WTC11 (cell line): ENCODE results near the gene CYP2R1.

Experiments used
- ATF2 ChIP-seq: sonication (generic); formaldehyde crosslinking; IDR thresholded peaks from 2 replicates; pipeline ENCODE4 v1.8.1; 2022; ENCODE audit warnings: low read depth, missing genetic modification reagents, borderline replicate concordance
- FOXK1 ChIP-seq: sonication (generic); formaldehyde crosslinking; IDR thresholded peaks from 2 replicates; pipeline ENCODE4 v1.8.0; 2022; ENCODE audit warnings: mild to moderate bottlenecking, moderate library complexity, missing genetic modification reagents
- FOXP1 ChIP-seq: sonication (generic); formaldehyde crosslinking; IDR thresholded peaks from 2 replicates; pipeline ENCODE4 v1.8.0; 2022; ENCODE audit warnings: missing genetic modification reagents, mild to moderate bottlenecking, moderate library complexity, borderline replicate concordance
- GABPB1 ChIP-seq: sonication (generic); formaldehyde crosslinking; IDR thresholded peaks from 2 replicates; pipeline ENCODE4 v1.8.1; 2023; ENCODE audit warnings: mild to moderate bottlenecking, missing genetic modification reagents
- IRF2 ChIP-seq: sonication (generic); formaldehyde crosslinking; IDR thresholded peaks from 2 replicates; pipeline ENCODE4 v1.8.0; 2022; ENCODE audit warnings: low read depth, missing genetic modification reagents, borderline replicate concordance
- JUN ChIP-seq: sonication (generic); formaldehyde crosslinking; IDR thresholded peaks from 2 replicates; pipeline ENCODE4 v1.8.0; 2023; ENCODE audit warnings: mild to moderate bottlenecking, missing genetic modification reagents
- RORB ChIP-seq: fragments of 250-450 bp; sonication (Bioruptor Pico); IDR thresholded peaks from 2 replicates; pipeline ENCODE4 v1.9.0; 2021; ENCODE audit warnings: mild to moderate bottlenecking
- SP1 ChIP-seq: sonication (generic); formaldehyde crosslinking; conservative IDR thresholded peaks from 2 replicates; pipeline ENCODE4 v1.8.1; 2022; ENCODE audit warnings: missing genetic modification reagents
- ZBTB43 ChIP-seq: sonication (generic); formaldehyde crosslinking; IDR thresholded peaks from 2 replicates; pipeline ENCODE4 v1.8.1; 2023; ENCODE audit warnings: mild to moderate bottlenecking, missing genetic modification reagents
- ZNF263 ChIP-seq: sonication (generic); formaldehyde crosslinking; IDR thresholded peaks from 2 replicates; pipeline ENCODE4 v1.8.1; 2022; ENCODE audit warnings: low read depth, mild to moderate bottlenecking, moderate library complexity, missing genetic modification reagents
- ZNF396 ChIP-seq: fragments of 250-450 bp; sonication (Bioruptor Pico); IDR thresholded peaks from 2 replicates; pipeline ENCODE4 v1.8.0; 2021; ENCODE audit warnings: mild to moderate bottlenecking, moderate library complexity, borderline replicate concordance
- TF ChIP-seq, protein P1 (sequence below): fragments of 200-600 bp; IDR thresholded peaks from 2 replicates; pipeline ENCODE4 v1.8.0; 2022; ENCODE audit warnings: antibody characterized with exemption
- TF ChIP-seq, protein P2 (sequence below): fragments of 250-450 bp; sonication (Bioruptor Pico); IDR thresholded peaks from 2 replicates; pipeline ENCODE4 v2.1.2; 2022; ENCODE audit warnings: mild to moderate bottlenecking, moderate library complexity
- TF ChIP-seq, protein P3 (sequence below): sonication (generic); formaldehyde crosslinking; IDR thresholded peaks from 2 replicates; pipeline ENCODE4 v1.8.1; 2022; ENCODE audit warnings: mild to moderate bottlenecking, moderate library complexity, missing genetic modification reagents

GRCh38 chr11:14861680-14862079 is 30.4 kb downstream of the CYP2R1 start:
- TF ChIP-seq, protein P1, sequence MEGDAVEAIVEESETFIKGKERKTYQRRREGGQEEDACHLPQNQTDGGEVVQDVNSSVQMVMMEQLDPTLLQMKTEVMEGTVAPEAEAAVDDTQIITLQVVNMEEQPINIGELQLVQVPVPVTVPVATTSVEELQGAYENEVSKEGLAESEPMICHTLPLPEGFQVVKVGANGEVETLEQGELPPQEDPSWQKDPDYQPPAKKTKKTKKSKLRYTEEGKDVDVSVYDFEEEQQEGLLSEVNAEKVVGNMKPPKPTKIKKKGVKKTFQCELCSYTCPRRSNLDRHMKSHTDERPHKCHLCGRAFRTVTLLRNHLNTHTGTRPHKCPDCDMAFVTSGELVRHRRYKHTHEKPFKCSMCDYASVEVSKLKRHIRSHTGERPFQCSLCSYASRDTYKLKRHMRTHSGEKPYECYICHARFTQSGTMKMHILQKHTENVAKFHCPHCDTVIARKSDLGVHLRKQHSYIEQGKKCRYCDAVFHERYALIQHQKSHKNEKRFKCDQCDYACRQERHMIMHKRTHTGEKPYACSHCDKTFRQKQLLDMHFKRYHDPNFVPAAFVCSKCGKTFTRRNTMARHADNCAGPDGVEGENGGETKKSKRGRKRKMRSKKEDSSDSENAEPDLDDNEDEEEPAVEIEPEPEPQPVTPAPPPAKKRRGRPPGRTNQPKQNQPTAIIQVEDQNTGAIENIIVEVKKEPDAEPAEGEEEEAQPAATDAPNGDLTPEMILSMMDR: no peak
- TF ChIP-seq IRF2 (no peak), JUN (CRISPR knock-in tag) (no peak), SP1 (no peak), ZBTB43 (CRISPR knock-in tag) (no peak), FOXK1 (CRISPR knock-in tag) (no peak), ZNF396 (CRISPR knock-in tag) (no peak), ATF2 (CRISPR knock-in tag) (no peak), FOXP1 (CRISPR knock-in tag) (no peak), RORB (no peak), ZNF263 (CRISPR knock-in tag) (no peak), GABPB1 (CRISPR knock-in tag) (no peak)
- TF ChIP-seq, protein P2, sequence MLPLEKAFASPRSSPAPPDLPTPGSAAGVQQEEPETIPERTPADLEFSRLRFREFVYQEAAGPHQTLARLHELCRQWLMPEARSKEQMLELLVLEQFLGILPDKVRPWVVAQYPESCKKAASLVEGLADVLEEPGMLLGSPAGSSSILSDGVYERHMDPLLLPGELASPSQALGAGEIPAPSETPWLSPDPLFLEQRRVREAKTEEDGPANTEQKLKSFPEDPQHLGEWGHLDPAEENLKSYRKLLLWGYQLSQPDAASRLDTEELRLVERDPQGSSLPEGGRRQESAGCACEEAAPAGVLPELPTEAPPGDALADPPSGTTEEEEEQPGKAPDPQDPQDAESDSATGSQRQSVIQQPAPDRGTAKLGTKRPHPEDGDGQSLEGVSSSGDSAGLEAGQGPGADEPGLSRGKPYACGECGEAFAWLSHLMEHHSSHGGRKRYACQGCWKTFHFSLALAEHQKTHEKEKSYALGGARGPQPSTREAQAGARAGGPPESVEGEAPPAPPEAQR: no peak
- TF ChIP-seq, protein P3, sequence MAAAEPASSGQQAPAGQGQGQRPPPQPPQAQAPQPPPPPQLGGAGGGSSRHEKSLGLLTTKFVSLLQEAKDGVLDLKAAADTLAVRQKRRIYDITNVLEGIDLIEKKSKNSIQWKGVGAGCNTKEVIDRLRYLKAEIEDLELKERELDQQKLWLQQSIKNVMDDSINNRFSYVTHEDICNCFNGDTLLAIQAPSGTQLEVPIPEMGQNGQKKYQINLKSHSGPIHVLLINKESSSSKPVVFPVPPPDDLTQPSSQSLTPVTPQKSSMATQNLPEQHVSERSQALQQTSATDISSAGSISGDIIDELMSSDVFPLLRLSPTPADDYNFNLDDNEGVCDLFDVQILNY: no peak
